HUES48 (cell line): Measurements from ENCODE around the gene SMOC2.
"Not testable (repeated sequence)": the region's sequence is repeated elsewhere in the genome, so short reads cannot be mapped to it uniquely, and the experiment has no call there.

ENCODE experiments used
- H3K27ac ChIP-seq: one replicate; pipeline ENCODE4 v1.7.0; 2013; ENCODE audit warnings: low read depth, low read length, inconsistent platforms
- H3K27me3 ChIP-seq: 2 replicates; pipeline ENCODE4 v1.6.1; 2013; ENCODE audit warnings: mild to moderate bottlenecking, low read length; ENCODE audit not compliant: control insufficient read depth, insufficient read depth
- H3K36me3 ChIP-seq: 2 replicates; pipeline ENCODE4 v1.6.1; 2013; ENCODE audit warnings: low read length; ENCODE audit not compliant: control insufficient read depth, insufficient read depth
- H3K4me1 ChIP-seq: 2 replicates; pipeline ENCODE4 v1.6.1; 2013; ENCODE audit warnings: mild to moderate bottlenecking, low read length; ENCODE audit not compliant: control insufficient read depth, insufficient read depth
- H3K4me3 ChIP-seq: 2 replicates; pipeline ENCODE4 v1.5.1; 2013; ENCODE audit warnings: mild to moderate bottlenecking, low read depth, low read length
- H3K9ac ChIP-seq: 2 replicates; pipeline ENCODE4 v1.6.1; 2013; ENCODE audit warnings: mild to moderate bottlenecking, low read depth, low read length, moderate library complexity
- H3K9me3 ChIP-seq: 2 replicates; pipeline ENCODE4 v1.6.1; 2013; ENCODE audit warnings: low read length; ENCODE audit not compliant: control insufficient read depth, insufficient read depth

SMOC2 gene

DNA sequence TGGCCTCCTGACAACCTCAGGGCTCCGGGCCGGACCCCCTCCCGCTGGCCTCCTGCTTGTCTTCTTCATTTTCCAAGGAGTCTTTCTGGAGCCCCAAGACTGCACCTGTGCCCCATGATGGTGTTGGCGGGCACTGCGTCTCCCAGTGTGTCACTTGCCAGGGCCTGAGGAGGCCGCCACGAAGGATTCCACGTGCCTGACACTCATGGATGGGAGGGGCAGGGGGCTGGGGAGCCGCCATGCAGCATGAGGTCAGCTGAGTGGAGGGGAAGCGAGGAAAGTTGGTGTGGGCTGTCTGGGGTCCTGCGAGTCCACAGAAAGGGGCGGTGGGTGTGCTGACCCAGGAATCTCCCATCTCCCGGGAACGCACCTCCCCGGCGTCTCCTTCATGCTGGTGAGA lies 165.7 kb downstream of the SMOC2 start:
- no peaks in the 10 kb centered on the region for H3K9me3 ChIP-seq
- H3K27me3 ChIP-seq, result no peaks in the 10 kb centered on the region
- H3K9ac ChIP-seq, result no peak overlapping the region
- H3K4me3 ChIP-seq, result no peak overlapping the region
- no peaks in the 10 kb centered on the region for H3K36me3 ChIP-seq
- H3K27ac ChIP-seq, result no peak overlapping the region
- peaks cover 2% of the 10 kb centered on the region; the same call in 1 of the 2 replicates for H3K4me1 ChIP-seq

DNA sequence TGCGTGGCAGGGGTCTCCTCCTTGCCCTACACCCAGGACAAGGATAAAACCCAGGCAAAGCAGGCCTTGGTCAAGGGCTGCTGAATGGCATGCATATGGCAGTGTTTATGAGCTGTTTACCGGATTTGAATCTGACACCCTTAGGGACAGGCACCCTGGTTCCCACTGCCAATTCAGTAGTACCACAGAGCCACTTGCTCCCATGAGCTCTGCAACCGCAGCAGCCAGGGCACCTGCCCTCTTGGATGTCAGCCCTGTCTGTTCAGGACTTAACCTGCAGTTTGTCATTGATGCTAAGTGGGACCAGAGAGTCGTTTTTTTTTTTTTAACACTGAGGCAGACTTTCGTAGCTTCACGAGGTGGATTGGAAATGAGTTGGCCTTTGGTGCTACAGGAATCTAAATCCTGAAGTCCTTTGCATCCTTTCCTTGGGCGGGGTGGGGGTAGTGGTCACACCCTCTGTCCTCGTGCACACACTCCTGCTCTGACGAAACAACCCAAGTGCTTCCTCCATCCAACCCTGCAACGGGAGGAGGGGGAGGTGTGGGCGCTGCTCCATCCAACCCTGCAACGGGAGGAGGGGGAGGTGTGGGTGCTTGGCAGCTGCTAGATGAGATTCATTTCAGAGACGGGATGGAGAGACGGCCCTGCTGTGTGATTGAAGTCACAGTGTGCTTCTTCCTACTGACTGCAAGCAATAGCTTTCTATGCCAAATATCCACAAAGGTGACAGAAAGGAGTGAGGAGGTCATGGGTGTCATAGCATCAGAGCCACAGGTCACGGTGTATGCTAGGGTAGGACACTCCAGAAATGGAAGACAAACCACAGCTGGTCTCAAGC lies 166.5 kb downstream of the SMOC2 start:
- no peak overlapping the region for H3K9ac ChIP-seq
- no peak overlapping the region for H3K27ac ChIP-seq
- no peak overlapping the region for H3K4me3 ChIP-seq
- H3K4me1 ChIP-seq, result peaks cover 2% of the 10 kb centered on the region; the same call in 1 of the 2 replicates
- no peaks in the 10 kb centered on the region for H3K9me3 ChIP-seq
- H3K27me3 ChIP-seq, result no peaks in the 10 kb centered on the region
- H3K36me3 ChIP-seq, result no peaks in the 10 kb centered on the region

DNA sequence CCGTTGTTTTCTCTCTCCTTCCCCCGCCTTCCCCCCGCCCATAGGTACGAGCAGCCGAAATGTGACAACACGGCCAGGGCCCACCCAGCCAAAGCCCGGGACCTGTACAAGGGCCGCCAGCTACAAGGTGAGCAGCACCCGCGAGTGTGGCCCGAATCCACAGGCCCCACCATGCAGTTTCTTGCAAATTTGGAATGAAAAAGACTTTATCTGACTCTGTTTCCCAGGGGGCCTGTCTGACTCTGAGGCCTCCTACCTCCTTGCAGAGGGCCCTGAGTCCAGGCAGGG lies 167.1 kb downstream of the SMOC2 start:
- Histone ChIP-seq H3K27ac (no peak overlapping the region), H3K9me3 (no peaks in the 10 kb centered on the region), H3K9ac (no peak overlapping the region), H3K36me3 (no peaks in the 10 kb centered on the region), H3K4me1 (peaks cover 2% of the 10 kb centered on the region; the same call in 1 of the 2 replicates), H3K27me3 (no peaks in the 10 kb centered on the region), H3K4me3 (no peak overlapping the region)

DNA sequence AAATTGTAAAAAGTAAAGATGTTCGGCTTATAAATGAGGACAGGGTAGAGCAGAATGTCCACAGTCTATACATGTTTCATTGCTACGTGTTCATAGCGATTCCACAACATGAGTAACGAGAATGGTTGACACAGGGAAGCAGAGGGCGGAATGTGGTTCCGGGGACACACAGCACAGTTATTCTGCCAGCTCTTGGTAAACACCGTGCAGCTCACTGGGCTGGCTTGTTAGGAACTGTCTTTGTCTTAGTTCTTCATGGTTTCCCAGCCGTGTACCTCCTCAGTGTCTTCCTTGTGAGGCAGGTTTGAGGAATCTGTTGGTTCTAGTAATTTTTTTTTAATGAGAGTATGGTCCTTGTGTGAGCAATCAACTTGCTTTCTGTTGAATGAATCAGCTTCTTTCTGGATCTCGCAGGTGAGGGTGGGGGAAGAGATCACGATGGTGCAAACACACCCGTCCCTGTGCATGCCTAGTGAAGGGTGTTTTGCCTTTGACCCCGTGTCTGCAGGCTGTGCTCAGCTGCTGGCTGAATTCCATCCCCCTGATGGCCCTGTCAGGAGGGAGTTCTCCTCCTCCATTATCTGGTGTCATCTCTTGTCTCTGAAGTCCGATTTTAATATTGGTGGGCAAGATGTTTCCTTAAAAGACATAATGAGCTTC lies 168.2 kb downstream of the SMOC2 start:
- Histone ChIP-seq H3K4me1 (peaks cover 2% of the 10 kb centered on the region; the same call in 1 of the 2 replicates), H3K4me3 (no peak overlapping the region), H3K27me3 (no peaks in the 10 kb centered on the region), H3K9ac (no peak overlapping the region), H3K36me3 (no peaks in the 10 kb centered on the region), H3K27ac (no peak overlapping the region), H3K9me3 (no peaks in the 10 kb centered on the region)

DNA sequence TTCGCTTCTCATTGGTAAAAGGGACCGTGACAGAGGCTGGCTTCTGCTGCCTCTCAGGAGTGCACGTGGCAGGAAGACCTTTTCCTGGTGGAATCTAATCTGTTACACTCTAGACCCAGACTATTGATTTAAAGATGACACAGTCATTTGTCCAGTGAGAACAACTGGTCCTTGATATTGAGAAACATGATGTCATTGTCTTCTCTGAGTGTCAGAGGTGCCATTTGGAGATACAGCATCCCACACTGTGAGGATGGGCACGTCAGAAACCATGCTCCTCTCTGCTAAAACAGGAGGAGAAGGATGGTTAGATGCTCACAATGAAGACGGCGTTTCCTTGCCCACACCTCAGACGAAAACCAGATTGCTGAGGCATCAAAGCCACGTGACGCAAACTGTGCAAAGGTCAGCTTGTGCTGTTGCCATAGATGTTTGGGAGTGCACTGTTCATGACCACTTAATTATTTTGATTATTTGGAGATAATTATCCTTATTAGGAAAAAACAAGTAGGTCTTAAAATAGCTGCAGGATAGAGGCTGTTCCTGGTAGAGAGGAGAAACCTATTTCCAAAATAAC lies 169.0 kb downstream of the SMOC2 start:
- H3K9me3 ChIP-seq, result no peaks in the 10 kb centered on the region
- no peak overlapping the region for H3K9ac ChIP-seq
- H3K27me3 ChIP-seq, result no peaks in the 10 kb centered on the region
- H3K36me3 ChIP-seq, result no peaks in the 10 kb centered on the region
- H3K27ac ChIP-seq, result no peak overlapping the region
- H3K4me3 ChIP-seq, result no peak overlapping the region
- peaks cover 2% of the 10 kb centered on the region; the same call in 1 of the 2 replicates for H3K4me1 ChIP-seq

DNA sequence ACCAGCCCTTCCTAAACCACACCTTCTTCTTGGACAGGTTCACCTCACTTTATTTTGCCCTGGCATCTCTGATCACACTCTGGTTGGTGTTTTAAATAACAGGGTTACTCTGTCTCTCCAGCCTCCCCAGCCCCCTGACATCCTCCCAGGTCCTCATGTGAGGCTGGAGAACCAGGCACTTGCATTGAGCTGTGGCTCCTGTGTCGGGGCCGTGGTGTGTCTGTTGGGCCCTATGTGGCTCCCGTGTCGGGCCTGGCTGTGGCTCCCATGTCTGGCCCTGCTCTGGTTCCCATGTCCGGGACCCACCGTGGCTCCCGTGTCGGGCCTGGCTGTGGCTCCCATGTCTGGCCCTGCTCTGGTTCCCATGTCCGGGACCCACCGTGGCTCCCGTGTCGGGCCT lies 170.0 kb downstream of the SMOC2 start:
- not testable (repeated sequence) for H3K9me3 ChIP-seq, H3K9ac ChIP-seq, H3K36me3 ChIP-seq, H3K27ac ChIP-seq, H3K4me3 ChIP-seq, H3K4me1 ChIP-seq, H3K27me3 ChIP-seq

DNA sequence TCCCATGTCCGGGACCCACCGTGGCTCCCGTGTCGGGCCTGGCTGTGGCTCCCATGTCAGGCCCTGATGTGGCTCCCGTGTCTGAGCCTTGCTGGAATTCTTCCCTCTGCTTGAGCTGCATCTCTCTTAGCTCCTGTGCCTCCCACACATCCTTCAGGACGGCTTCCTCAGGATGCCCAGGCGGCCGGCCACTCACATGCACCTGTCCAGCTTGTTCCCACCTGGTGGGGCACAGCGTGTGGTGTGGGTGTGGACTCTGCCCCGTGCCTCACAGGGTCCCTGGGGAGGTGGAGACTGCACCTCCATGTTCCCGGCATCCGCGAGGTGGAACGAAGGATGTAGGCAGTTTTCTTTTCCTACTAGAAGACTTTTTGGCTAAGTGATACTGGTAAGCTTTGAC lies 170.7 kb downstream of the SMOC2 start:
- no peak overlapping the region for H3K4me3 ChIP-seq
- no peaks in the 10 kb centered on the region for H3K36me3 ChIP-seq
- no peaks in the 10 kb centered on the region for H3K9me3 ChIP-seq
- H3K9ac ChIP-seq, result no peak overlapping the region
- no peak overlapping the region for H3K27ac ChIP-seq
- H3K27me3 ChIP-seq, result no peaks in the 10 kb centered on the region
- H3K4me1 ChIP-seq, result peaks cover 2% of the 10 kb centered on the region; the same call in 1 of the 2 replicates

DNA sequence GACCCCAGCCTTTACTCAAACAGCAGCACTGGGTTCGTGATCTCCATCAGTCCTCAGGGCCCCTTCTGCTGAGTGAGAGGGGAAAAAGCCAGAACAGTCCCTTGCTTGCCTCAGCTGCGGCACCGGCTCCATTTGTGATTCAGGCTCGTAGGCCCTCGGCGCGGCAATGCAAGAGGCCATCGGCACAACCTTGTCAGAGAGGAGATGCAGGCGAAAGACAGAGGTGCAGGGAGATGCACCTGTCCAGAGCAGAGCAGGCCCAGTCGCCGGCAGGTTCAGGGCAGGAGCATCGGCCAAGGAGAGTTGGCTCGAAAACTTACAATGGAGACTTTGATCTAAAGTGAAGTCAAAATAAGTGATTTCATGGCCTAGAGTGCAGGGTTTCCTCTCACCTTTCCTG lies 171.6 kb downstream of the SMOC2 start:
- H3K4me3 ChIP-seq, result no peak overlapping the region
- H3K27ac ChIP-seq, result no peak overlapping the region
- H3K9ac ChIP-seq, result no peak overlapping the region
- H3K36me3 ChIP-seq, result no peaks in the 10 kb centered on the region
- no peaks in the 10 kb centered on the region for H3K9me3 ChIP-seq
- H3K4me1 ChIP-seq, result peaks cover 2% of the 10 kb centered on the region; the same call in 1 of the 2 replicates
- H3K27me3 ChIP-seq, result no peaks in the 10 kb centered on the region

DNA sequence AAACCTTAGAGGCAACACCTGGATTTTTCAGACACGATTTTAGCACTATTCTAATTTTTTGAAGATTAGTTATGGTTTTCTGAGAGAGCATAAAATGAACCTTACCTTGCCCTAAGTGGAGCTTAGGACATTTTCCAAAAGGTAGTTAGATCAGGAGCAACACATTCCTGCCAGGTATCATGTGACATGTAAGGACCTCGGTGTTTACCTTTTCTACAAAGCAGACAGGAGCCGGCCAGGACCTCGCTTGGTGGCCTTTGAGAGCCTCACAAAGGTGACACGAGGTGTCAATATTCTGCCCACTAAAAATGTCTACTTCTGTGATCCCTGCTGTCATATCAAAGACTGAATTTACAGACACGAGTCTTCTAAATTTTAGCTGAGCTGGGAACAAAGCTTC lies 174.9 kb downstream of the SMOC2 start:
- Histone ChIP-seq H3K27ac (no peak overlapping the region), H3K9me3 (no peaks in the 10 kb centered on the region), H3K4me1 (no peaks in the 10 kb centered on the region), H3K27me3 (no peaks in the 10 kb centered on the region), H3K9ac (no peak overlapping the region), H3K4me3 (no peak overlapping the region), H3K36me3 (no peaks in the 10 kb centered on the region)

DNA sequence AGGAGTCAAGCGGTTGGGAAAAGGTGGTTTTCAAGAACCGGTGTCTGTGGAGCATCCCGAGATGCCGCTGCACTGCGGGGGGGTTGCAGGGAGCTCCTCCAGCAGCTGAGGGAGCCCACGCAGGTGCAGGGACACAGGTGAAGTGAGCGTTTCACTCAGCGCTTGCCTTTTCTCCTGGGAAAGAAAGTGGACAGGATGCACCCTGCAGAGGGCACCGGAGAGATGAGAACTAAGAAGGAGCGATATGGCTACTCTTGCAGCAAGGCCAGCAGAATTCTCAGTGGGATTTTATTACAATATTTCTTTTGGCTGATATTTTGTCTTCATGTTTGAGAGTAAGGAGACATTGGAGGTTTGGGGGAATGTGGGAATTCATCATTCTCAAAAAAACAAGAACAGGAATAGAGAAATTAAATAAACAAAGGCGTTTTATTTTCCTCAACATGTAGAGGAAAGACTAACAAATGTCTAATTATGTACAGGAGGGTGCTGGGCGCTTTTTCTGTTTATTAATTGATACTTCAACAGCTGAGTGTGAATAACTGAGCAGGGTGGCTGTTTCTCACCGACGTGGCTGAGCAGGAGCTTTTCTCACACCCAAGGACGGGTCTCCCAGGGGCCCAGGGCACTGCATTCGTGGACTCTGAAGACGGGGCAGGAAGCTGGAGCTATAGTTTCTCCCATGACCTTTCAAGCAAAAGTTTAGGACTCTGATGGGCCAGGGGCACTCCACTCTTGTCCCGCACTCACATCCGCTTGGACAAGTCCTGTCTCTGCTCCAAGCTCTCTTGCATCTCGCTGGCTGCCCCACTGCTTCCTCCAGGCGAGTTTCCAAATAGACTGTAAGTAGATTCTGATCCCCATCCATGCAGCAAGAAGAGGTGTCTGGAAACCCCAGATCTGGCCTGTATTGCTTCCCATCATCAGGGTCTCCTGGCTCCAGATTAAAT lies 176.1 kb downstream of the SMOC2 start:
- no peaks in the 10 kb centered on the region for H3K36me3 ChIP-seq
- H3K4me3 ChIP-seq, result no peak overlapping the region
- H3K4me1 ChIP-seq, result no peaks in the 10 kb centered on the region
- no peaks in the 10 kb centered on the region for H3K9me3 ChIP-seq
- H3K27ac ChIP-seq, result no peak overlapping the region
- no peaks in the 10 kb centered on the region for H3K27me3 ChIP-seq
- H3K9ac ChIP-seq, result no peak overlapping the region
